Stimulated activated CD8-positive, alpha-beta memory T cell treated with anti-CD3 and anti-CD28 coated beads, Interleukin-12 subunit alpha, Interleukin-12 subunit beta, amount 100 ng/mL, for 24 hours (primary cell): ENCODE results near the gene SLC35D1.
"Not testable (repeated sequence)": the region's sequence is repeated elsewhere in the genome, so short reads cannot be mapped to it uniquely, and the experiment has no call there.

Experiments used
- DNase-seq: peaks from one replicate; pipeline ENCODE4 v3.0.0-alpha.2; 2020; ENCODE audit errors: extremely low read depth

The SLC35D1 gene

DNA sequence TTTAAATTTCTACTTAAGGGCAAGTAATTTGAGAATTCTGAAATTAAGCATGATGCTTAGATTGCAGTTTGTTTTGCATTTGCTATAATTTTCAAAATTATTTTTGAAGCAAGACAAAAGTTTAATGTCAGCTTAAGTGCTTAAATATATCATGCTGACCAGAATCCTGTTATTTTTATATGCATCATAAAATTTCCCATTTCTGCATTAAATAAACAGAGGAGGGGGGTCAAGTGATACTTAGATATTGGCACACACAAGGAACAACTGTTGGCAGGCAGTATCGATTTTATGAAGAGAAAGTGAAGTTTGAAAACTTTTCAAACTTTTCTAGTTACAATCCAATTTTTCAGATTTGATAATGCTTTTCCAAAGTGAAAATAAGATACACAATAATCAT is 68.1 kb downstream of the SLC35D1 start:
- DNase-seq: no peak

DNA sequence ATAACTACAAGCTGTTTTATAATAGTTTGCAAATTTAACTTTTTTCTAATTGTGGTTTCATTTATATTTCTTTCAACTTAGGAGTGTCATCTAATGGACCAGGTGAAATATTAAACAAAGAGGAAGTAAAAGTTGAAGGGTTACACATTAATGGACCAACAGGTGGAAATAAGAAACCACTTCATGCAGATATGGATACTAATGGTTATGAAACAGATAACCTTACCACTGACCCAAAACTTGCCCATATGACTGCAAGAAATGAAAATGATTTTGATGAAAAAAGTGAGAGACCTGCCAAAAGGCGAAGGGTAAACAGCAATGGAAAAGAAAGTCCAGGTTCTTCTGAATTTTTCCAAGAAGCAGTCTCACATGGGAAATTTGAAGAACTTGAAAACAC is 69.5 kb downstream of the SLC35D1 start:
- DNase-seq: no peak

DNA sequence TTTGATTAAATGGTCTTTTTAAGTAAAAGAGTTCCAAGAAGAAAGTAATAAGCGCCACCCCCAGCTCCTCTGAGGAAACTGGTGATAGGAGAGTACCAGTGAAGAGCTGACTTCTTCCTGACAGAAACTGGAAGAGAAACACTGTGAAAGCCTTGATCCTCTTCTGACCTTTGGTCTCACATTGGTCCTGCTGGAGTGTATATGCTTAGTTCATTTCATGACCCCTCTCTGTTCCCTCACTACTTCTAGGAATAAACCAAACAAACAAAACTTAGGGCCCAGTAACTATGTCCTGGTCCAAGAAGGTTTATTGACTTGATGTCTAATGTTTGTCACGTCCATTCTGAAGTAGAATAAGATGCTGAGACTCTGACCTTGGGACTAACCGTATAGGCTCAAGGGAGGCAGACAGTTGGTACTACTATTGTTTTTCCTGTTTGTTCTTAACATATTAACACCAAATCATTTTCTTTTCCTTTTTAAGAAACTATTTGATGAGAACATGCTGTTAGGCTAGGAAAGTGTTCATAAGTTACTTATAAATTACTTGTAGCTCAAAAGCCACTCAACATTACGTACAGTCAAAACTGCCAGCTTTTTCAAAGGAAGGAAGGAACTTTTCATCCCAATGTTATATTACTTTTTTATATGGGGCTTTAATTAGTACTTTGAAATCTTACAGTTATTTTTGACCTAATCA is 71.2 kb downstream of the SLC35D1 start:
- DNase-seq: no peak

DNA sequence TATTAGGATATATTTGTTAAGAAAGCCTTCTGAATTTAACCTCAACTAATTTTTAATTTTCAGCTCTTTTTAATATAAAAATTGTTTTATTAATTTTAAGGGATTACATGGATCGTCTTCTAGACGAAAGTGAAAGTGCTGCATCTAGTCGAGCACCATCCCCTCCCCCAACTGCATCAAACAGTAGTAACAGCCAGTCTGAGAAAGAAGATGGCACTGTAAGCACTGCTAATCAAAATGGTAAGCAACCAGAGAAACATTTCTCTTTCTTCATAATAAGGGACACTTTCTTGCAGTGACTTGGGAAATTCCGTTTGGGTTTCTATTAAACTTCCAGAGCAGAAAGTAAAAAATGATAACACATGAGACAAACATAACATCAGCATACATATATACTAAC is 72.3 kb downstream of the SLC35D1 start:
- no peak for DNase-seq

DNA sequence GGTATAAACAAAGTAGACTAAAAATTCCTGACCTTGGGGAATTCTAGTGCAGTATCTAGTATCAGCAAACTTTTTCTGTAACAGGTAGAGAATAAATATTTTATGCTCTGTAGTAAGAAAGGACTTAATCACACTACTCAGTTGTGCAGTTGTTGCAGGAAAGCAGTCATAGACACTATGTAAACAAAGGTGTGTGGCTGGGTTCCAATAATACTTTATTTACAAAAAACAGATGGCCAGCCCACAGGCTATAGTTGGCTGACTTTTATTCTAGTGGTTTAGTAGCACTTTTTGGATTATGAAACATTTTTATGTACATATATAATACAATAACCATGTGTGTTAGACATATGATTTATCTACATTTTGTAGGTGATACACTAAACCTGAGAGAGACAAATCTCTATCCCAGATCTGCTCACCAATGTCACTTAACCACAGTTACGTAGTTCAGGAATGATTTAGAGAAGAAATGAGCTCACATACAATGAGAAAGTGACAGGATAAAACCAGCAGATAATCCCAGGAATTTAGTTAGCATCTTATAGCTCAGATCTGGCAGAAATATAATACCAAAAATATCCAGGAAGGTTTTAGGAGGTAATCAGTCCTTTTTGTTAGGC is 73.1 kb downstream of the SLC35D1 start:
- no peak for DNase-seq

DNA sequence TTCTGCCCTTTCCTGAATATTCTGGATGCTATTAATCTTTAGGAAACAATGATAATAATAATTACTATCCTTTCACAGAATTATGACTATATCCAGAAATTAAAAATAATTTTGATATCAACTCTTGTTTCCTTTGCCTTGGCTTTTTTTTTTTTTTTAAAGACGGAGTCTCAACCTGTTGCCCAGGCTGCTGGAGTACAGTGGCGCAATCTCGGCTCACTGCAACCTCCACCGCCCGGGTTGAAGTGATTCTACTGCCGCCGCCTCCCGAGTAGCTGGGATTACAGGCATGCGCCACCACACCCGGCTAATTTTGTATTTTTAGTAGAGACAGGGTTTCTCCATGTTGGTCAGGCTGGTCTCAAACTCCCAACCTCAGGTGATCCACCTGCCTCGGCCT is 74.3 kb downstream of the SLC35D1 start:
- not testable (repeated sequence) for DNase-seq

DNA sequence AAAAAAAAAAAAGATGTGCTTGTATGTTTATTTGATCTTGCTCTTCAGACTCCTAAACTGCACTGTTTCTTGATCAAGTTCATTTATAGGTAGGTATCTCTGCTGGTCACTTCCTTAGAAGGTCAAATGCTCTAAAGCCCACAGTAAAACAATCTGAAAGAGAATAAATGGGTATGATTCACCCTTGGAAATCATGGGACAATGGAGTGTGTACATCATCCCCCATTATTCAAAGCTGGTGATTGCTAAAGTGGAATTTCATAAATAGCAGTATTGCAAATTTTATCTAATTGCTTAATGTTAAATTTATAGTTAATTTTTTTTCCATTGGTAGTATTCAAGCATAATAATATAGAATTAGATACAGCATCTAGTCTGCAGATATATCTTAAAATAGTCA is 75.7 kb downstream of the SLC35D1 start:
- DNase-seq: no peak

DNA sequence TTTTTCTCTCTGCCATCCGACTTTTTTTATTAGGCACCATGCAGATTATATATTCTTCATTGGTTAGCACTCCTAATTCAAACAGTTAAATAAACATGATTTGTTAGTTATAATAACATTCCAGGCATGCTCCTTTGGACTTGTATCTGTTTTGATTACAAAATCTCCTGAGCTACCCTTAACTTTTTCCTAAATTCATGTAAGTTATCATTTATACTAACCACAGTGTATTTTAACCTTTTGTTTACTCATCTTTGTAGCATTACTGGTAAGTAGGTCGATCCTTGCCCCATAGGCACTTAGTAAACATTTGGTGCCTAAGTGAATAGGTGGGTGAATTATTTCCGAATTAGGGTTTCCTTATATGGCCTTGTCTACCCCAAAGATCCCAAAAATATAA is 85.4 kb downstream of the SLC35D1 start:
- DNase-seq: no peak

DNA sequence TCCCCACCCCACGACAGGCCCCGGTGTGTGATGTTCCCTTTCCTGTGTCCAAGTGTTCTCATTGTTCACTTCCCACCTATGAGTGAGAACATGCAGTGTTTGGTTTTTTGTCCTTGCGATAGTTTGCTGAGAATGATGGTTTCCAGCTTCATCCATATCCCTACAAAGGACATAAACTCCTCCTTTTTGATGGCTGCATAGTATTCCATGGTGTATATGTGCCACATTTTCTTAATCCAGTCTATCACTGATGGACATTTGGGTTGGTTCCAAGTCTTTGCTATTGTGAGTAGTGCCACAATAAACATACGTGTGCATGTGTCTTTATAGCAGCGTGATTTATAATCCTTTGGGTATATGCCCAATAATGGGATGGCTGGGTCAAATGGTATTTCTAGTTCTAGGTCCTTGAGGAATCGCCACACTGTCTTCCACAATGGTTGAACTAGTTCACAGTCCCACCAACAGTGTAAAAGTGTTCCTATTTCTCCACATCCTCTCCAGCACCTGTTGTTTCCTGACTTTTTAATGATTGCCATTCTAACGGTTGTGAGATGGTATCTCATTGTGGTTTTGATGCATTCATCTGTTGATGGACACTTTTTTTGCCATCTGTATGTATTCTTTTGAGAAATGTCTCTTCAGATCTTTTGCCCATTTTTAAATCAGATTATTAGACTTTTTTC is 87.6 kb downstream of the SLC35D1 start:
- not testable (repeated sequence) for DNase-seq

DNA sequence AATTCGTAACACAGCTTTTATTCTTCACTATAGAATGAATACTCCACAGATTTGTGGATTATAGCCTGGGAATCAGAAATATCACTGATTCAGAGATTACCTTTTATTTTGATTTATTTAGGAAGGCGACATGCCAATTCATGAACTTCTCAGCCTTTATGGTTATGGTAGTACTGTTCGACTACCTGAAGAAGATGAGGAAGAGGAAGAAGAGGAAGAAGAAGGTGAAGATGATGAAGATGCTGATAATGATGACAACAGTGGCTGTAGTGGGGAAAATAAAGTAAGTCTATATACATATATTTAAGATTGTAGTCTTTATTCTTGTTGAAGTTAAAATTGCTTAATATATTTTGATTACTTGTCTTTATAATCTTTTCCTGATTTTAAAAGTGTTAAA is 96.0 kb downstream of the SLC35D1 start:
- no peak for DNase-seq

DNA sequence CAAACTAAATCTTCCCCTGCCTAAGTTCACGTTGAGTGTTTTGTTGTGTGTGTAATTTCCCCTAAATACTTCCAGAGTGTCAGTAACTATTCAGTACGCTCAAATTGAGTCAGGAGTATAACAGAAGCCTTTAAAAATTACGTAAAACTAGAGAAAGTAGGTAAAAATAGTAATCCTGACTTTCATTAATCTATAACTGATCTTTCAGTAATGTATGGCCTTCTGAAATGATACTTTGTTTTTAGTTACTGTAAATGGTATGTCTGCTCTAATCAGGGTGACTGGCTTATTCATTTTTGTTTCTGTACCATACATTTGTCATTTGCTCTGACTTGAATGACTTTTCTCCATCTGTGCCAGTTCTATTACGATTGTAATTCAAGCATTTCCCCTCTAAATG is 99.7 kb downstream of the SLC35D1 start:
- DNase-seq: no peak

DNA sequence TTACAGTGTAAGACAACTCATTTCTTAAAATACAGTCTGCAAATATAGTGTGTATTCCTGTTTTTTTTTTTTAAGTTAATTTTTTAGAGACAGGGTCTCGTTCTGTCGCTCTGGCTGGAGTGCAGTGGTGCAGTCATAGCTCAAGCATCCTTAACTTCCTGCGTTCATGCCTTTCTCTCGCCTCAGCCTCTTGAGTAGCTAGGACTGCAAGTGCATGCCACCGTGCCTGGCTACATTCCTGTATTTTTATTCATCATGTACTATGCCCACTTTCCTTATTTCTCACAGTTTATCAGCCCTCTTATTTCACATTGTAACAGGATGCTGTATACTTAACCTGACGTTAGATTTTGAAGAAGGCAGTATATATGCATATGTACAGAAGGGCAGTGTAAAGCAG is 102.4 kb downstream of the SLC35D1 start:
- no peak for DNase-seq
